GM13977 (cell line): Measurements from ENCODE around the gene PRKCE.

Experiments used
- DNase-seq: peaks from one replicate; pipeline ENCODE4 v3.0.0; 2012; ENCODE audit warnings: low spot score
- CTCF ChIP-seq: IDR thresholded peaks from 2 replicates; pipeline ENCODE4 v1.5.1; 2012; ENCODE audit warnings: mild to moderate bottlenecking, control low read depth; ENCODE audit not compliant: insufficient read depth; ENCODE audit errors: extremely low read depth, missing control alignments
- in situ Hi-C: fragments of 300-500 bp; cut with MboI; formaldehyde crosslinking; loops from one replicate; pipeline ENCODE4 v1.12.0; 2022; ENCODE audit warnings: low sequenced_read_pairs, low pct_unique_long_range_greater_than_20kb, mixed read lengths, inconsistent platforms; ENCODE audit not compliant: unreplicated experiment

The PRKCE gene

GRCh38 chr2:46122318-46122976 lies 471.0 kb downstream of the PRKCE start:
- in situ Hi-C loops, result no loop called here

GRCh38 chr2:46123013-46123412 lies 471.5 kb downstream of the PRKCE start:
- DNase-seq, result no peak
- in situ Hi-C loops, result no loop called here

More at GRCh38 chr2:46122318-46122976, 471.0 kb downstream of the PRKCE start:
- TF ChIP-seq CTCF, result no peak
- DNase-seq, result no peak

GRCh38 chr2:46125798-46126197 lies 474.3 kb downstream of the PRKCE start:
- TF ChIP-seq CTCF, result no peak
- no peak for DNase-seq
- in situ Hi-C loops, result no loop called here

More at GRCh38 chr2:46123013-46123412, 471.5 kb downstream of the PRKCE start:
- TF ChIP-seq CTCF, result no peak

GRCh38 chr2:46126571-46126970 lies 475.1 kb downstream of the PRKCE start:
- no peak for TF ChIP-seq CTCF
- in situ Hi-C loops, result no loop called here
- no peak for DNase-seq

GRCh38 chr2:46127176-46127575 lies 475.7 kb downstream of the PRKCE start:
- no peak for TF ChIP-seq CTCF
- in situ Hi-C loops, result no loop called here
- DNase-seq, result no peak

- no peak for TF ChIP-seq CTCF
- in situ Hi-C loops, result no loop called here
- DNase-seq, result no peak
Observed at GRCh38 chr2:46130511-46130910, 479.0 kb downstream of the PRKCE start.
